VCaP (cell line): ENCODE data around the gene ARHGAP25.

ENCODE experiments used
- H3K27ac ChIP-seq: fragments of 450-650 bp; 2 replicates; pipeline ENCODE4 v1.5.1; 2017
- TF ChIP-seq, protein P1 (sequence below): fragments of 450-650 bp; conservative IDR thresholded peaks from 2 replicates; pipeline ENCODE4 v1.5.1; 2017; ENCODE audit warnings: mild to moderate bottlenecking, moderate library complexity

Gene ARHGAP25

DNA sequence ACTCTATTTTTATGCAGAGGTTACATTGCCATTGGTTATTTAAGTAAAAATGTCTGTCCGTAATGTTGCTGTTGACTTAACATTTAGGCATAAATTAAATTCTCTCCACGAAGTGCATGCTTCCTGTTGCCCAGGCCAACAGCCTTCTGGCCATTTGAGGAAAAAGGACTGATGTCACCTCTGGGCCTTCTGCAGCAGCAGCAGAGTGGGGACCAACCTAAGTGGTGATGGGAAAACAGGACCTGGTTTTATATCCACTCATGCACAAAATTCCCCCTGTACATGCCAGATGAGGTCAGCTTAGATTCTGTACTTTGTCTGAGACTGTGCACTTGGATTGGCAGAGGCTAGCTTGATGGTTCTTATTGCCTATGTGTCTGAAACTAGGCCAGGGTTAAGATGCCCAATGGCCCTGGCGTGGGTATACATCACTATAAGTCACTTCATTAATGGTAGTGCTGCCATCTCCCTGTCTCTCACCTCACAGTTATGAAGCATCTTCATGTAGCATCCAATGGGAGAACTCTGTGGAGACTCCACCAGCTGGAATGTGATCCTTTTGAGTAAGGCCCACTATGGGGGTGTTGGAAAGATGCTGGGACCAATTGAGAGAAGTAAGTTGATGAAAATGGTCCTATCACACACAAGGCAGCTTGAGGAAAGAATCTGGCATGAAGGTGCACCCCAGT lies 4.4 kb downstream of the ARHGAP25 start:
- TF ChIP-seq, protein P1, sequence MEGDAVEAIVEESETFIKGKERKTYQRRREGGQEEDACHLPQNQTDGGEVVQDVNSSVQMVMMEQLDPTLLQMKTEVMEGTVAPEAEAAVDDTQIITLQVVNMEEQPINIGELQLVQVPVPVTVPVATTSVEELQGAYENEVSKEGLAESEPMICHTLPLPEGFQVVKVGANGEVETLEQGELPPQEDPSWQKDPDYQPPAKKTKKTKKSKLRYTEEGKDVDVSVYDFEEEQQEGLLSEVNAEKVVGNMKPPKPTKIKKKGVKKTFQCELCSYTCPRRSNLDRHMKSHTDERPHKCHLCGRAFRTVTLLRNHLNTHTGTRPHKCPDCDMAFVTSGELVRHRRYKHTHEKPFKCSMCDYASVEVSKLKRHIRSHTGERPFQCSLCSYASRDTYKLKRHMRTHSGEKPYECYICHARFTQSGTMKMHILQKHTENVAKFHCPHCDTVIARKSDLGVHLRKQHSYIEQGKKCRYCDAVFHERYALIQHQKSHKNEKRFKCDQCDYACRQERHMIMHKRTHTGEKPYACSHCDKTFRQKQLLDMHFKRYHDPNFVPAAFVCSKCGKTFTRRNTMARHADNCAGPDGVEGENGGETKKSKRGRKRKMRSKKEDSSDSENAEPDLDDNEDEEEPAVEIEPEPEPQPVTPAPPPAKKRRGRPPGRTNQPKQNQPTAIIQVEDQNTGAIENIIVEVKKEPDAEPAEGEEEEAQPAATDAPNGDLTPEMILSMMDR, result no peak
- H3K27ac ChIP-seq, result no peak overlapping the region

DNA sequence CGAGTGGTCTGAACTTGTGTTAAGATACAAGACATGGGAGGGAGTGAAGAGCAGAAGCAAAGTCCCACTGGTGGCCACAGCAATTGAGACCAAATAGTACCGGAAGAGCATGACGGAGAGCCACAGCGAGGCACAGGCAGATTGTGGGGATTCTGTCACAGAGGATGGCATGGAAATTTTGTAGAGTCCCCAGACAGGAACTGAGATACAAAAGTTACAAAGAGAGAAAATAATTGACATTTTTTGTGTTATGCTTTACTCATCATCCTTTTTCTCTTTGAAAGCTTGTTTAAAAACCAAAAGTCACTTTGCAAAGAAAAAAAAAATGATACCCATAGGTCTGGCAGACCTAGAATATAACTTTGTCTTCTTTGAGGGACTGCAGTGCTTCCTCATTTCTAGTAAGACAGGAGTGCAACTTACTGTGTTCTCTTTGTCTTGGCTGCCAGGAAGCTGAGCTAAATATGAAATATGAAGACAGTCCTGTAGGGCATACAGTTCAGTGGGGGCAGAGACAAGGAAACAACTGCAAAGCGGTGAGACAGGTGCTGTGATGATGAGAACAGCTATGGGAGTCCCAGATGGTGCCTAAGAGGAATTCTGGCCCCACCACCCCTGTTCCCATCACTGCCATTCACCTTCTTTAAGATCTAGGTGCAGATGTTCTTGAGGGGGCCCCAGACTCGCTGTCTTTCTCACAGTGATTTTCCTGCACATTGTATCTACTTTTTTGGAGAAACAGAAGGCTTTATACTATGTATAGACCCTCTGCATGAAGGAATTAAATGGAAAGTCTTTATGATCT lies 5.2 kb downstream of the ARHGAP25 start:
- H3K27ac ChIP-seq, result no peak overlapping the region
- TF ChIP-seq, protein P1, result no peak

DNA sequence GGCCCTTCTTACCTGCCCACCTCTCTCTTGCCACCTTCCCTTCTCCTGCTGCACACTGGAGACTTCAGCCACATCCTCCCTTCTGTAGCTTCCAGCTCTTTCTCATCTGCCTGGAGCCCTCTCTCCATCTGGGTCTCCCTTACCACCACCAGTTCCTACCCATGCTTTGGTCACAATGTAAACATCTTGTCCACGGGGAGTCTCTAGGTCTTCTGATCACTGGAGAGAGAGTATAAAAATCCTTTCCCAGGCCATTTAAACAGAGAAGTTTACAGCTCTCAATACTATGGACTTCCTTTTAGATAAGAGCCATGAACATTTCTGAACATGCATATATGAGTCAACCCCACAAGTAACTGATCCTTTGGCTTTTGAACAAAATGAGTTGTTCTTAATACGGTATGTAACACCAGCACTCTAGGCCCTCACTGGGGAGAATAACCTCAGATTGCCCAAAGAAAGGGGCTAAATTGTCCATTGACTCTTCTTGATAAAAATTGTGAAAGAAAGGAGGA lies 5.8 kb downstream of the ARHGAP25 start:
- no peak overlapping the region for H3K27ac ChIP-seq
- TF ChIP-seq, protein P1, result no peak

DNA sequence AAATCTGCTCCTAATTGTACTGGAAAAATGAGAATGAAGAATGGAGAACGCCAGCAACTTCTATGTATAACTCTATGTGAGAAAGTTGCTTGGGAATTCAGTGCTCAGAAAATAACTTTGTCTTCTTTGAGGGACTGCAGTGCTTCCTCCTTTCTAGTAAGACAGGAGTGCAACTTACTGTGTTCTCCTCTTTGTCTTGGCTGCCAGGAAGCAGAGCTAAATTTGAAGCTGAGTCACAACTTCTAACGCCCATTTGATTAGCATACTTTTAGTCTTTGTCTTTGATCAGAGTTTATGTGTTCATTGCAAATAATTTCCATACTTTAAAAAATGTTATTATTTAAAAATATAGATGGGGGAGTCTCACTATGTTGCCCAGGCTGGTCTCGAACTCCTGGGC lies 6.6 kb downstream of the ARHGAP25 start:
- TF ChIP-seq, protein P1, result no peak
- no peak overlapping the region for H3K27ac ChIP-seq

DNA sequence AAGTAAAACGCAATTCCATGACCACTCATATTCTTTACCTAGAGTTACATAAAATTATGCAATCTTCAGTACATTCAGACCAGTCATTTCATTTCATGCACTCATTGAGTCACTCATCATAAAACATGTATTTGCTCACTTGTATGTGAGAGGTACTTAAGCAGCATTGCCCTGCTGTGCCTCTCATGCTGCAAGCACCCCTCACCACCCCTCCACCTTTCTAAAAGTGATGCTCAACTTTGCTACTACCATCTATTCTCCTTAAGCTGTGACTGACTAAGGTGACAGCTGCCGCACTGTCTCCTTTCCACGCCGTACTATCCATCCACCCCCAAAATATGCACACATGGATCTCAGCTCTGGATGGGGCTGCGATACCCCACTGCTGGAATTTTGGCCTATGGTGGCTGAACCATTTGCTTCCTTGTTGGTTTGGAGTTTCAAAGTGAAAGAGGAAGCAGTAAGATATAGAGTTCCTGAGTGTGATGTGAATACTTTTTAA lies 7.2 kb downstream of the ARHGAP25 start:
- no peak overlapping the region for H3K27ac ChIP-seq
- TF ChIP-seq, protein P1, result no peak

DNA sequence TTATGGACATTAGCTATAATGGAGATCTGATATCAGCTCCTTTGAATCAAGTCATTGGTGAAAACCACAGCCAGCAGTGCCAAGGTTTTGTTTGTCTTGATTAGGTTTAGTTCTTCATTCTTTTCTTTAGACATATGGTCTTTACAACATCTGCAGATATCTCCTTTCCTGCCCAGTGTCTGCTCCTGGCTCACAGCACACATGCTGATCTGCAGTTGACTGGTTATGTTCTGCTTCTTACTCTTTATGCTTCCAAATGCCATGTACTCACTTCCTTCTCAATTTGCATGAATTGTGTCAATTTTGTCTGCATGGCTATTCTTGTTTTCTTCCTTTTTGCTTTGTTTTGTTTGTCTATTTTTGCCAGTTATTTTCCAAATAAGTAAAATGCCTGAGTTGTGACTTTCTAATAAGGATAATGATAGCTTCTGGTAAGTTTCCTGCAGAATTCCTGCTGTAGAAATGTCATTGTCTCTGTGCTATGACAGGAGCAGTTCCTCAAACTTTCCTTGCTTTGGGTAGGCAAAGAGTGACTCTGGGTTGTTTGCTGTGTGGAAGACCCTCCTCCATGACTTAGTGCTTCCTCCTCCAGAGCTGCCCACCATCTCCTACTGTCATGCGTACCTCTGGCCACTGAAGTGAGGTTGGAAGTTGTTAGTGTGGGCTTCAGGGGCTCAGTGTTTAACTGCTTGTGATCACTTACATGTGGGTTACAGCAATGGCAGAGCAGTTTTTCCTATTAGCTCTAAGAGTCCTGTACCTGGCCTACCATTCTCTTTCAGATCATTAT lies 8.2 kb downstream of the ARHGAP25 start:
- TF ChIP-seq, protein P1, result no peak

DNA sequence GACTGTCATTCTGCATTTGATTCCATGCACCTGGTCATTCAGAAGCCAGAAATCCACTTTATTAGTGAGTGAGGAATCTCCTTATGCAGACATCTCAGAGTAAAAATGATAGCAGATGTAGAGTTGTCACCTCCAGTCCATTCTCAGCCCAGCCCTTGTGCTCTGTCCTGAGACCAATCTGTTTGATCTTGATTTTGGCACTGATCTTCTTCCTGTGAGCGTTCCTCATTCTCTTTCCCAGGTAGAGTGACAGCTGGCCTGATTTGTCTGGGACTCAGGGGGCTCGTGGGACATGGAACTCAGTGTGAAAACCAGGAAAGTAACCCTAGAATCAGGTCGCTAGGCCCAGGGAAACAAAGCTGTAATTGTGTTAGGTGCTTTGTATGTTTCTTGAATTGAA lies 8.9 kb downstream of the ARHGAP25 start:
- TF ChIP-seq, protein P1, result no peak
- H3K27ac ChIP-seq, result no peak overlapping the region

More for the DNA sequence above, 8.2 kb downstream of the ARHGAP25 start:
- no peak overlapping the region for H3K27ac ChIP-seq
